ENCODE data around the gene TRIM28. TPM values are rescaled to one million over a fixed set of nuclear protein-coding genes. Genes with fewer than 3 reads are reported as not detected.

The TRIM28 gene
- total RNA-seq = 100 to 1,000 TPM; 161 to 279 (median 220) TPM
- 100 to 1,000 TPM; 245 to 302 (median 254) TPM for polyA plus RNA-seq
- long read RNA-seq, donor 1, transcript TRIM28-201 (17 exons, 2,960 nt) = major isoform, 14 of 32 reads
- long read RNA-seq, donor 1, partial matches to known transcripts = 16 of 32 reads
- long read RNA-seq, donor 1, other reads (novel, unspliced or antisense) = 0 of 32 reads
- long read RNA-seq, donor 2, transcript TRIM28-201 (17 exons, 2,960 nt) = major isoform, 6 of 22 reads
- long read RNA-seq, donor 2, partial matches to known transcripts = 14 of 22 reads
- long read RNA-seq, donor 2, other reads (novel, unspliced or antisense) = 0 of 22 reads
- long read RNA-seq, donor 3, partial matches to known transcripts = 0 of 6 reads
- long read RNA-seq, donor 3, other reads (novel, unspliced or antisense) = 0 of 6 reads
- long read RNA-seq, donor 4, partial matches to known transcripts = 3 of 5 reads
- long read RNA-seq, donor 4, other reads (novel, unspliced or antisense) = 0 of 5 reads
- long read RNA-seq, donor 5, transcript TRIM28-201 (17 exons, 2,960 nt) = major isoform, 284 of 332 reads
- long read RNA-seq, donor 5, partial matches to known transcripts = 24 of 332 reads
- long read RNA-seq, donor 5, other reads (novel, unspliced or antisense) = 24 of 332 reads
- long read RNA-seq, donor 6, partial matches to known transcripts = 12 of 16 reads
- long read RNA-seq, donor 6, other reads (novel, unspliced or antisense) = 1 of 16 reads
- long read RNA-seq, donor 7, partial matches to known transcripts = 8 of 15 reads
- long read RNA-seq, donor 7, other reads (novel, unspliced or antisense) = 0 of 15 reads
- long read RNA-seq, donor 8, transcript TRIM28-213 (4 exons, 714 nt) = minor isoform, 8 of 69 reads
- long read RNA-seq, donor 8, transcript TRIM28-201 (17 exons, 2,960 nt) = major isoform, 28 of 69 reads
- long read RNA-seq, donor 8, partial matches to known transcripts = 33 of 69 reads
- long read RNA-seq, donor 8, other reads (novel, unspliced or antisense) = 0 of 69 reads
- long read RNA-seq, donor 9, transcript TRIM28-201 (17 exons, 2,960 nt) = major isoform, 8 of 14 reads
- long read RNA-seq, donor 9, partial matches to known transcripts = 5 of 14 reads
- long read RNA-seq, donor 9, other reads (novel, unspliced or antisense) = 0 of 14 reads
- long read RNA-seq, donor 10, transcript TRIM28-201 (17 exons, 2,960 nt) = major isoform, 7 of 27 reads
- long read RNA-seq, donor 10, partial matches to known transcripts = 18 of 27 reads
- long read RNA-seq, donor 10, other reads (novel, unspliced or antisense) = 0 of 27 reads

- Histone ChIP-seq H3K27ac (peak within 1 kb of the TSS; percentile 85 to 98 (median 97)), H3K36me3 (replicated peaks in 1 of 2) (peaks cover 0 to 20% of the 10 kb centered on the region in 2 donors), H3K4me1 (replicated peaks in 1 of 2) (peaks cover 19 to 30% of the 10 kb centered on the region in 2 donors), H3K4me3 (peak within 1 kb of the TSS; percentile 10 to 96 (median 73)), H3K9me3 (replicated peaks in 1 of 3) (no peaks in the 10 kb centered on the region), H3K27me3 (no peaks in the 10 kb centered on the region)
- intact Hi-C loops (cut with DNase I) = no loop called here
- peak; percentile 91 to 98 for TF ChIP-seq POLR2A (IDR thresholded peaks at IDR 0.05)
- peak in 2 of 6 experiments; percentile 7 to 17 for TF ChIP-seq CTCF (IDR thresholded peaks at IDR 0.05)
- peak; percentile 98 to 99 (median 98) for DNase-seq
- WGBS, 4 donors = 0 to 1% (median 0%) methylated on average over 5 to 73 of the region's 73 CpGs
Observed at GRCh38 chr19:58543826-58544590, at the start of gene TRIM28. Gene TRIM28 (plus strand): TSS chr19:58544064. CDS start chr19:58544758, 694 bp downstream.

GRCh38 chr19:58497634-58498170, 46.2 kb upstream of the TRIM28 start:
- no peak for TF ChIP-seq CTCF (IDR thresholded peaks at IDR 0.05)
- TF ChIP-seq POLR2A (IDR thresholded peaks at IDR 0.05) = no peak
- Histone ChIP-seq H3K27me3 (no peaks in the 10 kb centered on the region), H3K4me1 (replicated peaks in 1 of 2) (peaks cover 6 to 15% of the 10 kb centered on the region in 2 donors), H3K9me3 (replicated peaks in 1 of 3) (no peaks in the 10 kb centered on the region), H3K4me3 (no peak overlapping the region), H3K27ac (no peak overlapping the region), H3K36me3 (replicated peaks in 1 of 2) (no peaks in the 10 kb centered on the region)
- intact Hi-C loops (cut with DNase I) = no loop called here
- DNase-seq = no peak
- 83 to 91% (median 90%) methylated on average over 7 to 8 of the region's 8 CpGs for WGBS, 4 donors

GRCh38 chr19:58498316-58499020, 45.4 kb upstream of the TRIM28 start:
- intact Hi-C loops (cut with DNase I) = no loop called here
- WGBS, 4 donors = 58 to 62% (median 60%) methylated on average over 10 to 22 of the region's 22 CpGs

More at GRCh38 chr19:58498316-58499020, 45.4 kb upstream of the TRIM28 start:
- no peaks in the 10 kb centered on the region for H3K27me3 ChIP-seq
- no peaks in the 10 kb centered on the region for H3K9me3 ChIP-seq (replicated peaks in 1 of 3)
- peak in 2 of 7 donors; percentile 23 to 49 for DNase-seq
- H3K4me3 ChIP-seq = peak overlapping the region in 2 of 4 donors; percentile 7 to 60
- peaks cover 6 to 15% of the 10 kb centered on the region in 2 donors for H3K4me1 ChIP-seq (replicated peaks in 1 of 2)
- TF ChIP-seq POLR2A (IDR thresholded peaks at IDR 0.05) (no peak), CTCF (IDR thresholded peaks at IDR 0.05) (no peak)
- H3K36me3 ChIP-seq (replicated peaks in 1 of 2) = no peaks in the 10 kb centered on the region
- peak overlapping the region in 1 of 5 donors; percentile 57 for H3K27ac ChIP-seq

All from adrenal gland (tissue), 19 donors.